Muscle of back (tissue), 11 donors: ENCODE results near the gene CNN2. TPM values are rescaled to one million over a fixed set of nuclear protein-coding genes. Genes with fewer than 3 reads are reported as not detected.
"Not testable (repeated sequence)": the region's sequence is repeated elsewhere in the genome, so short reads cannot be mapped to it uniquely, and the experiment has no call there.

Experiments
- DNase-seq, 3 donors: peaks; one replicate each; pipeline versions ENCODE4 v3.0.0 to v3.0.0-alpha.2; 2013
- polyA plus RNA-seq, 10 donors: library from polyadenylated mRNA; unstranded; fragments of 120-200 nt; gene quantifications; one replicate each; pipeline ENCODE4 v1.2.1, GENCODE V29; 2013; ENCODE audit not compliant: insufficient read length in 10 of 10

The CNN2 gene
- polyA plus RNA-seq, 10 donors: 40.4 to 84.7 (median 54.1) TPM

DNA sequence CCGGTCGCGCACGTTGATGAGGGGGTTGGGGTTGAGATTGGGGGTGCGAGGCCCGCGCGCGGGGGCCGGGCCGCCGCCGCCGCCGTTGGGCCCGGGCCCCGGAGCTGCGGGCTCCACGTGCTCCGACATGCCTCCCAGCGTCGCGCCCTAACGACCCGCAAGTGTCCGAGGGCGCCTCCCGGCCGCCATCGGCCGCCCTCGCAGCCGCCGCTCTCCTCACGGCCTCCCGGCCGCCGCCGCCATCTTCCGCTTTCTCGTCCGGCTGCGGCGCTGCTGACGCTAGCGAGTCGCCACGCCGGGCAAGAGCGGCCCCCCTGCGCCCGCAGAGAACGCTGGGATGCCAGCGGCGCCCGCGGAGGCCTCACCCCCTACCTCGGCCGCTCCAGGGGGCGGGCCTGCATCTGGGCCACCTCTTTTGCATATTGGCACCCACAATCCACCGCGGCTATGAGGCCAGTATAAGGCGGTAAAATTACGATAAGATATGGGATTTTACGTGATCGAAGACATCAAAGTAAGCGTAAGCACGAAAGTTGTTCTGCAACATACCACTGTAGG is 5.5 kb upstream of the CNN2 start, which contains the start of gene TMEM259:
Gene TMEM259, minus strand, starts transcription at position 256 of the 558 bp plus-strand sequence. Its CDS starts 127 bp downstream, at position 129.
- DNase-seq: peak; percentile 98 to 99 (median 98)

DNA sequence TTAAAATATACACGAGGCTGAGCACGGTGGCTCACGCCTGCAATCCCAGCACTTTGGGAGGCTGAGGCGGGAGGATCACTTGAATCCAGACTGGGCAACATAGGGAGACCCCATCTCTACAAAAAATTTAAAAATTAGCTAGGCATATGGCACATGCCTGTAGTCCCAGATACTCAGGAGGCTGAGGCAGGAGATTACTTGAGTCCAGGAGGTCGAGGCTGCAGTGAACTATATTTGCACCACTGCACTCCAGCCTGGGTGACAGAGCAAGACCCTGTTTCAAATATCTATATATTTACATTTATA is 2.6 kb upstream of the CNN2 start:
- not testable (repeated sequence) for DNase-seq

DNA sequence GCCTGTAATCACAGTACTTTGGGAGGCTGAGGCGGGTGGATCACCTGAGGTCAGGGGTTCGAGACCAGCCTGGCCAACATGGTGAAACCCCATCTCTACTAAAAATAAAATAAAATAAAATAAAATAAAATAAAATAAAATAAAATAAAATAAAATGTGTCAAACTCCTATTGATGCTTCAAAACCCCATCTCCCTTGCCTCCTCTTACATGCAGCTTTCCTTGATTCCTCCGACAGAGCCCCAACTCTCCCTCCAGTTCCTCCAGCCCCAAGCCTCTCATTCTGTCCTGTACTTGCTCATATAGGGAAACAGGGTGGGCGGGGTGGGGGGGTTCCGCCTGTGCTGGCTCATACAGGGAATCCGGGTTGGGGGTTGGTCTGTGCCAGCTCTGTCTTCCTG is 1.3 kb upstream of the CNN2 start:
- DNase-seq: not testable (repeated sequence)

DNA sequence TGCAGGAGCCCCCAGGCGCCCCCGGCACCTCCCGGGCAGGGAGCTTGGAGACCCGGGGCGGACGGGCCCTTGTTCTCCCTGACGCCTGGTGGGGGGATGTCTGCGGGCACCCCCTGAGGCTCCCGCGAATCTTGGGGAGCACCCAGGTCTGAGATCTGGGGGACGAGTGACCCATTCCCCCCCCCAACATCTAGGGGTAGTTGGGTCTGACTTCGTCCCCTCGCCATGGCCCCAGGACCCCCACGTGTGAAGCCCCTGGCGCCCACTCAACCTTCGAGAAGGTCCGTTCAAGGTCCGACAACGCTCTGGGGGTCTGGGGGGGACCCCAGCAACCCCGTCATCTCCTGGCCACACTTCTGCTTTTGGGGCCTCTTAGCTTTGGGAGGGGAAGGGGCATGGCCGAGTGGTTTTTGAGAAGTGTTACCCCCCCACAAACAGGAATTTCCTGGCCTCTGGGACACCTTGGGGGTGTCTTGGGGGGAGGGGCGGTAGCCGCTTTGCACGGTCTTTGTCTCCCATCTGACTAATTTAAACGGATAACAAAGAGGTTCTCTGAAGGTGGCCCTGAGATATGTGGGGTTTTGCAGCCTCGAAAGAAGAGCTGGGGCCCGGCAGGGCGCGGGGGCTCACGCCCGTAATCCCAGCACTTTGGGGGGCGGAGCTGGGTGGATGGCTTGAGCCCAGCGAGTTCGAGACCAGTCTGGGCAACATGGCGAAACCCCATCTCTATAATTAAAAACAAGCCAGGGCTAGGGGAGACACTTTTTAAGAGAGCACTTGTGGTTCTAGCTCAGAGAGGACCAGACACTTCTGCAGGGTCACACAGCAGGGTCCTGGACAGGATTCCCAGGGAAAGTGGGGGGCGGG is 608 bp downstream of the CNN2 start:
- DNase-seq: peak in 1 of 3 donors; percentile 57

DNA sequence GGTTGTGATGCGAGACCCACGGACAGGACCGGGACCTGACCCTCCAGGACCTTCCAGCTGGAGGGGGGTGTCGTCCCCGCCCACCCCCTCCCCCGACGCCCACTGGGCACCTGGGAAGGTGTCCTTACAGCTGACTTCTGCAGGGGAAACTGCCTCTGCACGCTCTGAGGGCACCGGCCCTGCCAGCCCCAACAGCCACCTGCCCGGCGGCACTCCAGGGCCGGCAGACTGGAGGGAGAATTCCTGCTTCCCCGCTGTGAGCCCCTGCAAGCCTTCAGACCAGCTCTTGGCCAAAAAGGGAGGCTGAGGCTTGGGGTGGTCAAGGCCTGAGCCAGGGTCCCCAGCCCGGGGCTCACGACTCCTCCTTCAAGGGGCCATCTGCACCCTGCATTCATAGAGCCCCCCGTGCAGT is 1.2 kb downstream of the CNN2 start:
- DNase-seq: no peak

DNA sequence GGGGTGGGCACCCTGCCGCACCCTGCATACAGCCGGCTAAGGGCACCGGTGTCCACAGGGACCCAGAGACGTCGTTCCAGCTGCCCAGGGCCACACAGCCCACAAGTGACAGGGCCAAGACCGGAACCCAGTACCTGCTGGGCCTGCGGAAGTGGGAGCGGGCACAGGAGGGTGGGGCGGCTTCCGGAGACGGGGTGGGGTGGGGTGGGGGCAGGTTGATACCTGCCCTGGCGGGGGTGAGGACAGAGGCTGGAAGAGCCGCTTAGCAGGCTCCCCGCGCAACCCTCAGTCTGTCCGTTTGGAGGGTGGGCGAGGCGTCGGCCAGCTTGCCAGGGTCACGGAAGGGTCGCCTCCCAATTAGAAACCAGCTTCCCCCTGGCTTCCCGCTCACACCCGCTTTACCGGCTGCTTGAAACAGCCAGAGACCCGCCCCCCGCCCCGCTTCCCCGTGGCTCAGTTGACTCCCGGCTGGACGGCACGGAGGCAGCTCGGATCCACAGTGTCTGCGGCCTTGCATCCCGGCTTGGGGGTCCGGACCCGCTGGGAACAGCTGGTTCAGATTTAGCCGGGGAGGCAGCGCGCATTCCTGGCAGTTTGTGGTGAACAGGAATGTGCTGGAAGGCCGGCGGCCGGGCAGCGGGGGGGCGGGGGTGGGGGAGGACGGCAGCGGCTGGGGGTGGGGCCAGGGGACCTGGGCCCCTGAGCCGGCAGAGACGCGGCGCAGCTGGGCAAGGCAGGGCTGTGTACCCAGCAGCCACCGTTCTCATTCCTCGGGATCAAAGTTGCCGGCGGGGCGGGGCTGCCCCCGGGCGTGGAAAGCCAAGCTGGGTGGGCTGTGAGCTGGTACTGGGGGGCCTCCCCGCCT is 1.9 kb downstream of the CNN2 start:
- DNase-seq: peak; percentile 78 to 95 (median 87)

DNA sequence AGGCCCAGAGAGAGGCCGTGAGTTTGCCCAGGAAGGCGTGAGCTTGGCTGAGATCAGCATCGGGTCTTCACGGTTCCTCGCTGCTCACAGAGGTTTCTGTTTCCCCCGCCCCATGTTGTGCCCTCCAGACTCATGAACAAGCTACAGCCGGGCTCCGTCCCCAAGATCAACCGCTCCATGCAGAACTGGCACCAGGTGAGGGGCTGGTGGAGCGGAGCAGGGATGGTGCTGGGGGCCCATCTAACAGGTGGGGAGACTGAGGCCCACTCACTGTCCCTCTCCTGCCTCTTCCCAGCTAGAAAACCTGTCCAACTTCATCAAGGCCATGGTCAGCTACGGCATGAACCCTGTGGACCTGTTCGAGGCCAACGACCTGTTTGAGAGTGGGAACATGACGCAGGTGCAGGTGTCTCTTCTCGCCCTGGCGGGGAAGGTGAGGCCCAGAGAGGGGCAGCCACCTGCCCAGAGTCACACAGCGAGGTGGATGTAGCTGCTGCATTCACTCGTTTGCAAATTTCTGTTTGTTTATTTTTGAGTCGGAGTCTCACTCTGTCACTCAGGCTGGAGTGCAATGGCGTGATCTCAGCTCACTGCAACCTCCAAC is 6.0 kb downstream of the CNN2 start:
- no peak for DNase-seq

DNA sequence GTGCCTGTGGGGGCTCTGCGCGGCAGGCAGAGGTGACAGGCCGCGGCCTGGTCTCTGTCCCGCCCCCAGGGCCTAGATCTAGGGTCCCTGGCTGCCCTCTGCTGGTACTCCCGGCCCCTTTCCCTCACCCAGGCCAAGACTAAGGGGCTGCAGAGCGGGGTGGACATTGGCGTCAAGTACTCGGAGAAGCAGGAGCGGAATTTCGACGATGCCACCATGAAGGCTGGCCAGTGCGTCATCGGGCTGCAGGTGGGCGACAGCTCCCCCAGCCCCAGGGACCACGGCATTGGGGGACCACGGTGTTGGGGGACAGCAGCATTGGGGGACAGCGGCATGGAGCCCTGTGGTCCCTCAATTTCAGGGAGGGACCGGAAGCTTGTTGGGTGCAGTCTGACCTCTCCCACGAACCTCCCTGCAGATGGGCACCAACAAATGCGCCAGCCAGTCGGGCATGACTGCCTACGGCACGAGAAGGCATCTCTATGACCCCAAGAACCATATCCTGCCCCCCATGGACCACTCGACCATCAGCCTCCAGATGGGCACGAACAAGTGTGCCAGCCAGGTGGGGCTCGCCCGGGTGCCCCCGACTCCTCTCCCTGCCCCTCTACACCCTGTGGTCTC is 9.7 kb downstream of the CNN2 start:
- DNase-seq: no peak

DNA sequence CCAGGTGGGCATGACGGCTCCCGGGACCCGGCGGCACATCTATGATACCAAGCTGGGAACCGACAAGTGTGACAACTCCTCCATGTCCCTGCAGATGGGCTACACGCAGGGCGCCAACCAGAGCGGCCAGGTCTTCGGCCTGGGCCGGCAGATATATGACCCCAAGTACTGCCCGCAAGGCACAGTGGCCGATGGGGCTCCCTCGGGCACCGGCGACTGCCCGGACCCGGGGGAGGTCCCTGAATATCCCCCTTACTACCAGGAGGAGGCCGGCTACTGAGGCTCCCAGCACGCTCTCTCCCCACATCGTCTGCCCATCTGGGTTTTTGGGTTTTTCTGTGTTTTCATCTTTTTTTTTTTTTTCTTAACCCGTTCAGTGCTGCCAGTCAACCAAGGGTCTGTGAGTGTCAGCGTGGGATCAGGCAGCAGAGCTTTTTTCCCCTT is 11.2 kb downstream of the CNN2 start:
- no peak for DNase-seq

DNA sequence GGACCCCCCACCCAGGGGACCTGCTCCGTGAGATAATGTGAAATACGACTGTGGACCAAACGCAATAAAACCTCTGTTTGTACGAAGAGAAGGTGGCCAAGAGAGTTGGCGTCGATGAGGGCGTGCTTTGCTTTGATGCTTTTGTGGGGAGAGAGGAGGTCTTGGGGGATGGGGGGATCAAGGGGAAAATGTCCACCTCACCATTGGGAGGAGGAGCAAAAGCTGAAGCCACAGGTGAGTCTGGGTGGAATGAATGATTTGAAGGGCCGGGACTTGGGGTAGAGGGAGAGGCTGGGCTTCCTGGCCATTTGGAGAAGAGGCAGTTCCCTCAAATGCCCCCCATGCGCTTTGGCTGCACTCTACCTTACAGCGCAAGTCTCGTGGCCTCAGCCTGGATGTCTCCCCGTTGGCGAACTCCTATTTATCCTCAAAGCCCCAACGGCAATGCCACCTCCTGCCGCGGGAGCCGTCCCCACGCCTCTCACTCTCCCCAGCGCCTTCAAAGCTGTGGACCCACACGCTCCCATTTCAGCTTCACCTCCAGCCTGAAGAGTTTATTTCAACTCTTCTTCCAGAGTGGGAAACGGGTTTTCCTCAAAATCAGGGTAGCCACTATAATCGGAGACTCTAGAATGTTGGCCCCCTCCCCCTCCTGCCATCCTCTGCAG is 12.7 kb downstream of the CNN2 start:
- DNase-seq: no peak

DNA sequence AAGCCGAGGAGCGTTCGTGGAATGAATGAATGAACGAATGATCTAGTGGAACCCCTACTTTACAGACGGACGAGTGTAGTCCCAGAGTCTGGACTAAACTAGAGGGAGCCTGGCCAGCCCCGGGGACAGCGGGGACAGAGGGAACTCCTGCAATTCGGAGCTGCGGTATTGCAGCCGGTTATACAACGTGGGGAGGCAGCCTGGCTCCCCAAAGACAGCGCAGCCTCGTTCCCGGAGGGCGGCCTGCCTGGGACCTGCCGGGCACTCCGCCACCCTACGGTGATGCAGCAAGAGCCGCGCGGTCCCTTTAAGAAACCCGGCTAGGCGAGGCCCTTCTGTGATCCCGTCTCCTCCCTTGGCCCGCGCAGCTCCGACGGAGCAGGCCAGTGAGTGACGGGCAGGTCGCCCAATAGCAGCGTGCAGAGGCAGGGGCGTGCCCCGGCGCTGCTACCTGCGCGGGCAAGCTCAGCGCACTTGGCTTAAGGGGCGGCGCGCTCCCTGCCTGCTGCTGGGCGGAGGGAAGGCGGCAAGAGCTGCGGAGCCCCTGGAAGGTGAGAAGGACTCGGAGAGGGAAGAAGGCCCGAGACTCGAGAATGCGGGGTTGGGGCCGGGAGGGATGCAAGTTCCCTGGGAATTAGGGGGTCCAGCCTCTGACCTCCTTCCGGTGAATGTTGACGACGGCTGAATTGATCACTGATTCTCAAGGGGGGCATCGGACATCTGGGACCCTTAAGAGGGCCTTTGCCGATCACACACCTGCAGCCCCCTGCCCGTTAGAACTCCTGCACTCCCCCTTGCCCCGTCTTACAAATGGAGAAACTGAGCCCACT is 13.5 kb downstream of the CNN2 start, which contains the start of gene ABCA7:
Gene ABCA7, plus strand, starts transcription at position 462 of the 830 bp plus-strand sequence. CDS start 1,255 bp downstream, outside the sequence.
- DNase-seq: peak; percentile 96 to 97 (median 96)

DNA sequence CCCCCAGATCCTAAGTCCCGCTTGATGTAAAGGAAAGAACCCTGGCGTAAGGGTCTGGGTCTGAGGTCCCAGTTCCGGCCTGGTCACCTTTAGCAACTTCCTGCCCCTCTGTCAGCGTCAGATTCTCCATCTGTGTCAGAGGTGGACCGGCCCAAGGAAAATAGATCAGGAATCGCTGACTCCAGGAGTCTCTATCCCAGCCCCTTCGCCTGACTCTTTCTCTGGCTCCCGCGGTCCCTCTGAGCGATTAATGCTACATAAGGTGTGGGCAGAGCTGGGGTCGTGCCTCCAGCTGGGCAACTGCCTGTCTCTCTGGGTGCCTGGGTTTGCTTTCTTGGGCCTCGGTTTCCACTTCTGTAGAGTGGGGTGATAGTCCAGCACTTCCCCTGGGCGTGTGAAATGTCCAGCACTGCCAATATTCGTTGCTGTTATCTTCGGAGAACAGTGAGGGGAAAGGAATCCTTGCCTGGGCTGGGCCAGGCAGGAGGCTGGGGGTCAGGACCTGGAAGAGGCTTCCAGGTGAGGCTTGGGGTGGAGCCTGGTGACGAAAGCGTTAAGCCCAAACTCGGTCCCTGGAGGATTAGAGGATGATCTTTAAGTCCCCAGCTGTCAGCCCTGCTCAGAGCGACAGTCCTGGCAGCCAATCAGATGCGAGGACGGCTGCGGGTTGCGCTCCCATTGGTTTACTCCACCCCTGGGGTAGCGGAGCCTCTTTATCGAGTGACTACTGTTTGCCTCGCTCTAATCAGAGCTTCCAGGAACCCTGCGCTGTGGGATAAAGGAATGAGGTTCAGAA is 14.3 kb downstream of the CNN2 start:
- DNase-seq: peak; percentile 88 to 93 (median 93)

DNA sequence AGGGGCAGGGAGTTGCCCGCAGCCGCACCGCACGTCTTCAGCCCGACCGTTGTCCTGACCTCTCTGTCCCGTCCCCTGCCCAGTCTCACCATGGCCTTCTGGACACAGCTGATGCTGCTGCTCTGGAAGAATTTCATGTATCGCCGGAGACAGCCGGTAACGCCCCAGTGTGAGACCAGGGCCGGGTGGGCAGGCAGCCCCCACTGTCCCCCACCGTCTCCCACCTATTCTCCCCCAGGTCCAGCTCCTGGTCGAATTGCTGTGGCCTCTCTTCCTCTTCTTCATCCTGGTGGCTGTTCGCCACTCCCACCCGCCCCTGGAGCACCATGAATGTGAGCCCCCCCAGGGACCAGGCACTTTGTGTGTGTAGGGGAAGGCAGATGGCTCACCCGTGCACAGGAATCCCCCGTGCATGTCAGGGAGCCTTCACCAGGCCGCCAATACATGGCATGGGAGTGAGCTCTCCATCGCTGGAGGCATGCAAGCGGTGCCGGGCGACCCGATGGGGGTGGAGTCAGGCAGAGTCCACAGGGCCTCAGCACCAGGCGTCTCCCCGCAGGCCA is 14.9 kb downstream of the CNN2 start:
- no peak for DNase-seq

DNA sequence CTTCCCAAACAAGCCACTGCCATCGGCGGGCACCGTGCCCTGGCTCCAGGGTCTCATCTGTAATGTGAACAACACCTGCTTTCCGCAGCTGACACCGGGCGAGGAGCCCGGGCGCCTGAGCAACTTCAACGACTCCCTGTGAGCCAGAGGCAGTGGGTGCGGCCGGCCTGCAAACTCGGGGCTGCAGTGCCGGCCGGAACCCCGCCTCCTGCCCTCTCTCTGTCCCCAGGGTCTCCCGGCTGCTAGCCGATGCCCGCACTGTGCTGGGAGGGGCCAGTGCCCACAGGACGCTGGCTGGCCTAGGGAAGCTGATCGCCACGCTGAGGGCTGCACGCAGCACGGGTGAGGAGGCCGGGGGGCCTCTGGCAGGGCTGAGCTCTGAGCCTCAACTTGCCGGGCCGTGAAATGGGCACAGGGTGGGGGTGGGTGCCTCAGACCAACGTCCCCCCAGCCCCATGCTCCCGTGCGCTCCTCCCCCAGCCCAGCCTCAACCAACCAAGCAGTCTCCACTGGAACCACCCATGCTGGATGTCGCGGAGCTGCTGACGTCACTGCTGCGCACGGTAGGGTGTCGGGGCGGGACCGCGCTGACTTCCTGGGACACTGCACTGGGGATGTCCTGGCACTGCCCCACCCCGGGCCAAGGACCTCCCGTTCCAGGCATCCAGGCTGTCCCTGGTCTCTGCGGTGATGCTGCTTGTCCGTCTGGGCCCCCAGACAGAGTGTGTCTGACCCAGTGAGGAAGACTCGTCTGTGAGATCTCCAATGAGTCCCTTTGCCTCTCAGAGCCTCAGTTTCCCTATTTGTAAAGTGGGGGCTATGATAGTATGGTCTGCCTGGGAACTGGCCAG is 15.7 kb downstream of the CNN2 start:
- peak; percentile 66 to 82 (median 78) for DNase-seq

DNA sequence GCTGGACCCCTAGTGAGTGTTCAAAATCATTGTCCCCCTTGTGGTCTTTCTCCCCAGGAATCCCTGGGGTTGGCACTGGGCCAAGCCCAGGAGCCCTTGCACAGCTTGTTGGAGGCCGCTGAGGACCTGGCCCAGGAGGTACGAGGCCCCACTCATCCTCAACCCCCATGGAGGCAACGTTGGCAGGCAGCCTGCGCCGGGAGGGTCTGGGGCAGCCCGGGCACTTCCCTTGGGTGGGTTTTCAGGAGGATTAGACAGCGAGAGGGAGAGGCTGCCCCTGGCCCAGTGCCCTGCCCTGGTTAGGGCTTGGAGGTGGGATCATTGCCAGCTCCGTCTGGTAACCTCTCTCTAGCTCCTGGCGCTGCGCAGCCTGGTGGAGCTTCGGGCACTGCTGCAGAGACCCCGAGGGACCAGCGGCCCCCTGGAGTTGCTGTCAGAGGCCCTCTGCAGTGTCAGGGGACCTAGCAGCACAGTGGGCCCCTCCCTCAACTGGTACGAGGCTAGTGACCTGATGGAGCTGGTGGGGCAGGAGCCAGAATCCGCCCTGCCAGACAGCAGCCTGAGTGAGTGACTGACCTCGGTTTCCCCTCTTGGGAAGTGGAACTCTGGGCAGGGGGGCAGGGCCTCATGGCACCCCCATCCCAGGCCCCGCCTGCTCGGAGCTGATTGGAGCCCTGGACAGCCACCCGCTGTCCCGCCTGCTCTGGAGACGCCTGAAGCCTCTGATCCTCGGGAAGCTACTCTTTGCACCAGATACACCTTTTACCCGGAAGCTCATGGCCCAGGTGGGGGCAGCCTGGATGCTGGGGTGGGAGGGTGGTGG is 16.5 kb downstream of the CNN2 start:
- DNase-seq: no peak

DNA sequence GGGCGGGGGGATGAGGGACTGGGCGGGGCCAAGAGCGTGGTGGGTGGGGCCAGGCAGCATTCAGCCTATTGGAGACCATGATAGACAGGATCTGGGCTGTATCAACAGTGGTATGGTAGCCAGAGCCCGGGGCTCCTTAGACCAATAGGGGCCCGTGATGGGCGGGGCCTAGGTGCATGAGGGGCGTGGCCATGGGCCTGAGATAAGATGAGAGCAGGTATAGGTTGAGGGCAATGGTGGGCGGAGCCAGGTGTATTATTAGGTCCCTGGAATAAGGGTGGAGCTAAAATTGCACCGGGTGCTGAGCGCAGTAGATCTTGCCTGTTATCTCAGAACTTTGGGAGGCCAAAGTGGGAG is 18.8 kb downstream of the CNN2 start:
- no peak for DNase-seq
